GM19463 (cell line): ENCODE results near the gene CEACAM5.
"Not testable (repeated sequence)": the region's sequence is repeated elsewhere in the genome, so short reads cannot be mapped to it uniquely, and the experiment has no call there.

ENCODE experiments used
- ATAC-seq: cut with Tn5 transposase; IDR thresholded peaks from one replicate; pipeline ENCODE4 v1.9.1; 2021; ENCODE audit warnings: mild to moderate bottlenecking, moderate library complexity; ENCODE audit not compliant: unreplicated experiment

Gene CEACAM5

DNA sequence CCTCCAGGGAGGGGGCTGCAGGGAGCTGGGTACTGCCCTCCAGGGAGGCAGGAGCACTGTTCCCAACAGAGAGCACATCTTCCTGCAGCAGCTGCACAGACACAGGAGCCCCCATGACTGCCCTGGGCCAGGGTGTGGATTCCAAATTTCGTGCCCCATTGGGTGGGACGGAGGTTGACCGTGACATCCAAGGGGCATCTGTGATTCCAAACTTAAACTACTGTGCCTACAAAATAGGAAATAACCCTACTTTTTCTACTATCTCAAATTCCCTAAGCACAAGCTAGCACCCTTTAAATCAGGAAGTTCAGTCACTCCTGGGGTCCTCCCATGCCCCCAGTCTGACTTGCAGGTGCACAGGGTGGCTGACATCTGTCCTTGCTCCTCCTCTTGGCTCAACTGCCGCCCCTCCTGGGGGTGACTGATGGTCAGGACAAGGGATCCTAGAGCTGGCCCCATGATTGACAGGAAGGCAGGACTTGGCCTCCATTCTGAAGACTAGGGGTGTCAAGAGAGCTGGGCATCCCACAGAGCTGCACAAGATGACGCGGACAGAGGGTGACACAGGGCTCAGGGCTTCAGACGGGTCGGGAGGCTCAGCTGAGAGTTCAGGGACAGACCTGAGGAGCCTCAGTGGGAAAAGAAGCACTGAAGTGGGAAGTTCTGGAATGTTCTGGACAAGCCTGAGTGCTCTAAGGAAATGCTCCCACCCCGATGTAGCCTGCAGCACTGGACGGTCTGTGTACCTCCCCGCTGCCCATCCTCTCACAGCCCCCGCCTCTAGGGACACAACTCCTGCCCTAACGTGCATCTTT, 7.8 kb upstream of the CEACAM5 start:
- no peak for ATAC-seq

- no peak for ATAC-seq
Measured at GRCh38 chr19:41701401-41702075, 6.9 kb upstream of the CEACAM5 start.

GRCh38 chr19:41702171-41702651, 6.2 kb upstream of the CEACAM5 start:
- no peak for ATAC-seq

DNA sequence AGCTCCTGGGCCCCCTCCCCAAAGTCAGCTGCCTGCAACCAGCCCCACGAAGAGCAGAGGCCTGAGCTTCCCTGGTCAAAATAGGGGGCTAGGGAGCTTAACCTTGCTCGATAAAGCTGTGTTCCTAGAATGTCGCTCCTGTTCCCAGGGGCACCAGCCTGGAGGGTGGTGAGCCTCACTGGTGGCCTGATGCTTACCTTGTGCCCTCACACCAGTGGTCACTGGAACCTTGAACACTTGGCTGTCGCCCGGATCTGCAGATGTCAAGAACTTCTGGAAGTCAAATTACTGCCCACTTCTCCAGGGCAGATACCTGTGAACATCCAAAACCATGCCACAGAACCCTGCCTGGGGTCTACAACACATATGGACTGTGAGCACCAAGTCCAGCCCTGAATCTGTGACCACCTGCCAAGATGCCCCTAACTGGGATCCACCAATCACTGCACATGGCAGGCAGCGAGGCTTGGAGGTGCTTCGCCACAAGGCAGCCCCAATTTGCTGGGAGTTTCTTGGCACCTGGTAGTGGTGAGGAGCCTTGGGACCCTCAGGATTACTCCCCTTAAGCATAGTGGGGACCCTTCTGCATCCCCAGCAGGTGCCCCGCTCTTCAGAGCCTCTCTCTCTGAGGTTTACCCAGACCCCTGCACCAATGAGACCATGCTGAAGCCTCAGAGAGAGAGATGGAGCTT, 4.7 kb upstream of the CEACAM5 start:
- ATAC-seq, result no peak

GRCh38 chr19:41705393-41706174, 2.8 kb upstream of the CEACAM5 start:
- ATAC-seq, result no peak

DNA sequence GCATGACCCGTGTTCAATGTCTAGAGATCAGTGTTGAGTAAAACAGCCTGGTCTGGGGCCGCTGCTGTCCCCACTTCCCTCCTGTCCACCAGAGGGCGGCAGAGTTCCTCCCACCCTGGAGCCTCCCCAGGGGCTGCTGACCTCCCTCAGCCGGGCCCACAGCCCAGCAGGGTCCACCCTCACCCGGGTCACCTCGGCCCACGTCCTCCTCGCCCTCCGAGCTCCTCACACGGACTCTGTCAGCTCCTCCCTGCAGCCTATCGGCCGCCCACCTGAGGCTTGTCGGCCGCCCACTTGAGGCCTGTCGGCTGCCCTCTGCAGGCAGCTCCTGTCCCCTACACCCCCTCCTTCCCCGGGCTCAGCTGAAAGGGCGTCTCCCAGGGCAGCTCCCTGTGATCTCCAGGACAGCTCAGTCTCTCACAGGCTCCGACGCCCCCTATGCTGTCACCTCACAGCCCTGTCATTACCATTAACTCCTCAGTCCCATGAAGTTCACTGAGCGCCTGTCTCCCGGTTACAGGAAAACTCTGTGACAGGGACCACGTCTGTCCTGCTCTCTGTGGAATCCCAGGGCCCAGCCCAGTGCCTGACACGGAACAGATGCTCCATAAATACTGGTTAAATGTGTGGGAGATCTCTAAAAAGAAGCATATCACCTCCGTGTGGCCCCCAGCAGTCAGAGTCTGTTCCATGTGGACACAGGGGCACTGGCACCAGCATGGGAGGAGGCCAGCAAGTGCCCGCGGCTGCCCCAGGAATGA, 1.5 kb upstream of the CEACAM5 start:
- no peak for ATAC-seq

DNA sequence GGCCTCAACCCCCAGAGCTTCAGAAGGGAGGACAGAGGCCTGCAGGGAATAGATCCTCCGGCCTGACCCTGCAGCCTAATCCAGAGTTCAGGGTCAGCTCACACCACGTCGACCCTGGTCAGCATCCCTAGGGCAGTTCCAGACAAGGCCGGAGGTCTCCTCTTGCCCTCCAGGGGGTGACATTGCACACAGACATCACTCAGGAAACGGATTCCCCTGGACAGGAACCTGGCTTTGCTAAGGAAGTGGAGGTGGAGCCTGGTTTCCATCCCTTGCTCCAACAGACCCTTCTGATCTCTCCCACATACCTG, 969 bp upstream of the CEACAM5 start:
- ATAC-seq, result no peak

DNA sequence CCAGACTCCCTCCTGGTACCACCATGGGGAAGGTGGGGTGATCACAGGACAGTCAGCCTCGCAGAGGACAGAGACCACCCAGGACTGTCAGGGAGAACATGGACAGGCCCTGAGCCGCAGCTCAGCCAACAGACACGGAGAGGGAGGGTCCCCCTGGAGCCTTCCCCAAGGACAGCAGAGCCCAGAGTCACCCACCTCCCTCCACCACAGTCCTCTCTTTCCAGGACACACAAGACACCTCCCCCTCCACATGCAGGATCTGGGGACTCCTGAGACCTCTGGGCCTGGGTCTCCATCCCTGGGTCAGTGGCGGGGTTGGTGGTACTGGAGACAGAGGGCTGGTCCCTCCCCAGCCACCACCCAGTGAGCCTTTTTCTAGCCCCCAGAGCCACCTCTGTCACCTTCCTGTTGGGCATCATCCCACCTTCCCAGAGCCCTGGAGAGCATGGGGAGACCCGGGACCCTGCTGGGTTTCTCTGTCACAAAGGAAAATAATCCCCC, 505 bp upstream of the CEACAM5 start:
- ATAC-seq, result no peak

DNA sequence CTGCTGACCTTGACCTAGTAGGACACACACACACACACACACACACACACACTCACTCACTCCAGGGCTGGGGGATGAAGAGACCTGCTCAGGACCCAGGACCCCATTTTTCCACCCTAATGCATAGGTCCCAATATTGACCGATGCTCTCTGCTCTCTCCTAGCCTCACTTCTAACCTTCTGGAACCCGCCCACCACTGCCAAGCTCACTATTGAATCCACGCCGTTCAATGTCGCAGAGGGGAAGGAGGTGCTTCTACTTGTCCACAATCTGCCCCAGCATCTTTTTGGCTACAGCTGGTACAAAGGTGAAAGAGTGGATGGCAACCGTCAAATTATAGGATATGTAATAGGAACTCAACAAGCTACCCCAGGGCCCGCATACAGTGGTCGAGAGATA, 1.1 kb downstream of the CEACAM5 start:
- ATAC-seq, result not testable (repeated sequence)

DNA sequence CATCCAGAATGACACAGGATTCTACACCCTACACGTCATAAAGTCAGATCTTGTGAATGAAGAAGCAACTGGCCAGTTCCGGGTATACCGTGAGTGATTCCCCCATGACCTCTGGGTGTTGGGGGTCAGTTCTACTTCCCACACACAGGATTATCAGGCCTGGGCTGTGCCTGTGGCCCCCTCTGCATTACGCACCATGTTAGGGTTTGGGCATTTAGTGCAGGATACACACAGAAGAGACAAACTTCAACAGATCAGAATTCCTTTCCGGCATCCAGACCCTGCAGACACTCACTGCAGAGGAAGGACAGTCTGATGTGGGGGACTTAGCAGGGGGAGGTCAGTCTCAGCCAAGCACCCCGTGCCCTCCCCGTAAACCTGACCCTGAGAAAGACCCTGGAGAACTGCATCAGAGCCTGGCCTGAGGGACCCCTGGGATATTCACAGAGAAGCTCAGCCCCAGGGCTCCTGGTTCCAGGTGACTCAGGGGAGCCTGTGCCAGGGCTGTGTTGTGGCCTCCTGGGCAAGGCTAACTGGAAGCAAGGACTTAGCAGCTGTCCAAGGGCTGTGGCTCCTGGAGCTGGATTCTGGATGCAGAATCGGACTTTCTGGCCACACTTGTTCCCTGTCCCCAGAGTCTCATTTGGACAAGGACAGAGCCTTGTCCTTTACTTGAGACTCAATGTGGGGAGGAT, 1.7 kb downstream of the CEACAM5 start:
- ATAC-seq, result no peak

DNA sequence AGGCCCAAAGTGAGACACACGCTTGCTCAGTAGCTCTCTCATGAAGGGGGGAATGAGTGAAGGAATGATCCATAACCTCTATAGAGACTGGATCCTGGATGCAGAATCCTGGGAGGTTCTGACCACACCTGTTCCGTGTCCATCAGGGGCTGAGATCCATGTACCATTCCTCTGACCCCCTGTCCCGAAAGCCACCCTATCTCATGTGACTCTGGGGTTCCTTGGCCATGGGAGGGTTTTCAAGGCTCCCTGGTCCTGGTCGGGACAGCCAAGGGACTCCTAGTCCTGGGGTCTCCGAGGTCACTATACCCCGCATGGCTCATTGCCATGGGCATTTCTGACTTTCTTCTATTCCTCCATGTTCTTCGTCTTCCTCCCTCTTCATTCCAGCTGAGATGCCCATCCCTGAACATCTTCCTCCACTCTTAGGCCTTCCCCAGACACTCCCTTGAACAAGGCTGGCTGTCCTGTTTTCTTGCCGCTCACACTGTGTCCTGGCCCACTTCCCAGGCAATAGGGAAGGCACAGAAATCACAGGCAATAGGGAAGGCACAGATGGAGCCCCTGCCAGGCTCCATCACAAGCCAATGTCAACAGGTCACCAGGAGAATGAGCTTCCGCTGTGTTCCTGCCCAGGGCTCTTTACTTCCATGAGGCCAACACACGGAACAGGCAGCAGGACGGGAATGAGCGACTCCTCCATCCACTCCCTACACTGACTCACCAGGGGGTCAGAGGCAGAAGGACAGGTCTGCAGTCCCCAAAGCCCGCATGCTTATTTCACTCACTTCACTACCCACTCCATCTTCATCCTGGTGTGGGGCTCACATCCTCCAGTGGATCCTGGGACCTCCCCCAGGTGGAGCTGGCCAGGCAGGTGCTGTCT, 3.2 kb downstream of the CEACAM5 start:
- no peak for ATAC-seq

GRCh38 chr19:41714598-41714997, 6.2 kb downstream of the CEACAM5 start:
- ATAC-seq, result no peak

- ATAC-seq, result no peak
Measured at GRCh38 chr19:41718761-41719160, 10.3 kb downstream of the CEACAM5 start.

DNA sequence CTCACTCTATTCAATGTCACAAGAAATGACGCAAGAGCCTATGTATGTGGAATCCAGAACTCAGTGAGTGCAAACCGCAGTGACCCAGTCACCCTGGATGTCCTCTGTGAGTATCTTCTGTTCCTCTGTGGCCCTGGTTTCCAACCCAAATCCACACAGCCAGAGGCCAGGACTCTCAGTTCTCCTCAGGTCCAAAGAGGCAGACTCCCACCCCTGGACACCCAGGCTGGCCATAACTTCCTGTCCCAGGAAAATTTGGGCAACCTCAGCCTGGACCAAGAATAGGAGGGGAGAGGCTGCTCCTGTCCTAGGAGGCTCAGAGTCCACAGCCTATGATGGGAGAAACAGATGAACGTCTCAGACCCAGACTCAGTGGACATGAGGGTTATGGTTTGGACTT, 11.7 kb downstream of the CEACAM5 start:
- no peak for ATAC-seq

DNA sequence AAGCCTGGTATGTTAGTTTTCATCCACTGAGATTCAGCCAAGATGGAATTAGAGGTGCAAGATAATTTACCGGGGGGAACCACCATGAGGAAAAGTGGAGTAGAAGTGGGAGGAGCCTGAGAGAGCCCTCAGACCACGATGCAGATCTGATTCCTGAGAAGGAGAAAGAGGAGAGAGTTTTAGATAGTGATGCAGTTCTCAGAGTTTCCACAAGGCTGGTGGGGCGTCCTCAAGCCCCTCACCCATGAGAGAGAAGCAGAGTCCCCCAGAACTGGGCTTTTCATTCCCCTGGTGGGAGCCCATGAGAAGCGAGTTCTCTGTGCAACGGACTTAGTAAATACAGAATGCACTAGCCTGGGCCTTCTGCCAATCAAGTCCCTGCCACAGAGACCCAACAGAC, 18.1 kb downstream of the CEACAM5 start:
- no peak for ATAC-seq

- ATAC-seq, result no peak
Measured at GRCh38 chr19:41734156-41734555, 25.7 kb downstream of the CEACAM5 start.

DNA sequence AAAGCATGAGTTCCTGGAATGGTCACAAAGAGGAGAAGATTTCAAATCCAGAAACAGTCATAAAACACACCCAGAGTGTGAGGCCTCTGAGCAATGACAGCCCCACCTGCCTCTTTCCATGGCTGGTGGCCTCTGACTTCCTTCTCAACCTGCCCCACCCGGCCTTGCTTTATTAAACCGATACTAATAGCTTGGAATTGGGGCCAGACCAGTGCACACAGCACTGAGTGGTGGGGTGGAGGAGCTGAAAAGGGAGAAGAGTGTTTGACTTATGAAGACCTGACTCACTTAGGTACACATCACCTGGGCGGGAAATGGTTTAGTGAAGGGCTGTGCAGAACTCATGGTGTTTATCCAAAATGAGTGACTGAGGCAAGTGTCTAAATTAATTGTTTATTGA, 26.2 kb downstream of the CEACAM5 start:
- no peak for ATAC-seq

DNA sequence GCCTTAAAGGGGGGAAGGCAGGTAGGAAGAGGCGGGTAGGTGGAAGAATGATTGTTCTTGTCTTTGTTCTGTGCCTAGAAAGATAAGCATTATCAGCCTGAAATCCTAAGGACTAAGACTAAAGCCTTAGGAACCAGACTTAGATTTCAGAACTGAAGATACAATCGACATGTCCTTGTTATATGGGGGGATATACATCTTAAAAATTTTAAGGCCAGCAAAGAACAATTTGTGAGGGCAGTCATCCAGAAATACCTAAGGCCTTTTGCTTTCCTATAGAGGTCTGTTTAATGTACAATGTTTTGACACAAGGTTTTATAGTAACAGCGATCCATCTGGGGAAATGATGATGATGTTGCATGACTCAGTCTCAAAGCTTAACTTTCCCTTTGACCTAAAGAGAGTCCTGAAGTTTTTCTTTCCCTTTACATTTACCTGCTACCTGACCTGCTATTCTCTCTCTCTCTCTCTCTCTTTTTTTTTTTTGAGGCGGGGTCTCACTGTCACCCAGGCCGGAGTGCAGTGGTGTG, 26.7 kb downstream of the CEACAM5 start:
- no peak for ATAC-seq
